A549 treated with AZD9567 at 1 μM for 4 hours (cell line): ENCODE results near the gene TTYH2. TPM values are rescaled to one million over a fixed set of nuclear protein-coding genes. Genes with fewer than 3 reads are reported as not detected.

Experiments
- total RNA-seq: library from RNA; stranded (reverse); fragments of 200-300 nt; extraction: Qiagen RNA extraction; gene quantifications from 5 replicates; pipeline ENCODE4 v1.2.3, GENCODE V29; 2022; ENCODE audit not compliant: insufficient read depth

TTYH2 gene, protein sequence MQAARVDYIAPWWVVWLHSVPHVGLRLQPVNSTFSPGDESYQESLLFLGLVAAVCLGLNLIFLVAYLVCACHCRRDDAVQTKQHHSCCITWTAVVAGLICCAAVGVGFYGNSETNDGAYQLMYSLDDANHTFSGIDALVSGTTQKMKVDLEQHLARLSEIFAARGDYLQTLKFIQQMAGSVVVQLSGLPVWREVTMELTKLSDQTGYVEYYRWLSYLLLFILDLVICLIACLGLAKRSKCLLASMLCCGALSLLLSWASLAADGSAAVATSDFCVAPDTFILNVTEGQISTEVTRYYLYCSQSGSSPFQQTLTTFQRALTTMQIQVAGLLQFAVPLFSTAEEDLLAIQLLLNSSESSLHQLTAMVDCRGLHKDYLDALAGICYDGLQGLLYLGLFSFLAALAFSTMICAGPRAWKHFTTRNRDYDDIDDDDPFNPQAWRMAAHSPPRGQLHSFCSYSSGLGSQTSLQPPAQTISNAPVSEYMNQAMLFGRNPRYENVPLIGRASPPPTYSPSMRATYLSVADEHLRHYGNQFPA
- 0.78 to 2.3 TPM (median 1.9 TPM) in 5 replicates for total RNA-seq

DNA sequence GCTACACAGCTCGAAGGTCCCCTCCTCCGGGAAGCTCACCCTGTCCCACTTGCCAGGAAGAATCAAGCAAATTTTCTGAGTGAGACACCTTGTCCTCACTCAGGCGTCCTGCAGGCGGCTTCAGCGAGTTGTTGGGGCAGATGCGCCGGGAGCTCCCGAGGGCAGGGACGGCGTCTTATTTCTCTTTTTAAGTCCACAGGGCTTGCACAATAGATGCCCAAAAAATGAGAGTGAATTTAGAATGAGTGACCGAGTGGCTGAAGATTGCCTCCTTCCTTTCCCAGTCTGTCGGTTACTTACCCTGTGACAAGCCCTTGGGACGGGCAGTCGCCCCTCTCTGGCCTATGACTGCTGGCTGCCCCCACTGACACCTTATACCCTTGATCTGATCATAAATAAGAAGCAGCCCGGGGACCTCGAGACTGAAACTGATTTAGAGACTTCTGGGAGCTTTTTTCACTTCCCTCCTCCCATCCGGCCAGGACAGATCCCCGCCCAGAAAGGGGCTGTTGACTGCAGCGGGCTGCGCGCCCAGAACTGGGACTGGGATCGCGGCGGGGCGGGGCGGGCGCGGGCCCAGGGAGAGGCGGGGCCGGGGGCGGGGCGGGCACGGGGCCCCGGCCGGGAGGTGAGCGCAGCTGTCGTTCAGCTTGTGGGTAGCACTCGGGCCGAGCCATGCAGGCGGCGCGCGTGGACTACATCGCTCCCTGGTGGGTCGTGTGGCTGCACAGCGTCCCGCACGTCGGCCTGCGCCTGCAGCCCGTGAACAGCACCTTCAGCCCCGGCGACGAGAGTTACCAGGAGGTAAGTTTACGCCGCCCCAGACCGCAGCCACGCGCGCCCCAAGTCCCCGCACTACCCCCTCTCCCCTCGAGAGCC lies at the start of gene TTYH2:
Gene TTYH2, plus strand, starts transcription at position 659 of the 879 bp plus-strand sequence. Its CDS starts 17 bp downstream, at position 676.

DNA sequence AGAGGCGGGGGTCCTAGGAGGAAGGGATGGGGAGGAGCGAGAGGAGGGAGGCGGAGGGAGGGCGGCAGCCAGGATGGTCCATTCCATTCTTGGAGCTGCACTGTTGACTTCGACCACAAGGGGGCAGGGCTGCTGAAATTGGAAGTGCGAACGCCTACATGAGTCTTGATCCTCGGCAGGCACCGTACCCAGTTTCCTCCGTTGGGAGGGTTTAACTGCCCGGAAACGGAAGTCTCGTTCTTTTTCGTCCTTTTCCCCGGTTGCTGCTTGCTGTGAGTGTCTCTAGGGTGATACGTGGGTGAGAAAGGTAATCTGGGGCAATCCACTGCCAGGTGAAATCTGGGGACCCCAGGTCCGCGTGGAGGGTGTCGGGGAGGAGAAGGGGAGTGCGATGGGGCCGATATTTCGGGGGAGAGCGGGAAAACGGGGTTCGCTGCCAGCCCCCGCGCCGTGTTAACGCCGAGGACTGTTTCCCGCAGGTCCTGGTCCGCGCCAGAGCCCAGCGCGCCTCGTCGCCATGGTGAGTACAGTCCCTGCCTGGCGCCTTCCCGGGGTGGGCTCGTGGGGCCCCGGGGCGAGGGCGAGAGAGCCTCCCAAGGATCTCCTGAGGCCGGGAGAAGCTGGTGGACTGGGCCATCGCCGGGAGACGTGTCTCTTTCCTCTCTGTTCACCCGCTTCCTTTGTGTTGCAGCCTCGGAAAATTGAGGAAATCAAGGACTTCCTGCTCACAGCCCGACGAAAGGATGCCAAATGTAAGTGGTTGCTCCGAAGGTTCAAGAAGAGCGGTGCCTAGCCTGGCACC lies 9.7 kb upstream of the TTYH2 start, which contains the start of gene RPL38:
Gene RPL38, plus strand, starts transcription at position 240 of the 802 bp plus-strand sequence. Its CDS starts 278 bp downstream, at position 518.

DNA sequence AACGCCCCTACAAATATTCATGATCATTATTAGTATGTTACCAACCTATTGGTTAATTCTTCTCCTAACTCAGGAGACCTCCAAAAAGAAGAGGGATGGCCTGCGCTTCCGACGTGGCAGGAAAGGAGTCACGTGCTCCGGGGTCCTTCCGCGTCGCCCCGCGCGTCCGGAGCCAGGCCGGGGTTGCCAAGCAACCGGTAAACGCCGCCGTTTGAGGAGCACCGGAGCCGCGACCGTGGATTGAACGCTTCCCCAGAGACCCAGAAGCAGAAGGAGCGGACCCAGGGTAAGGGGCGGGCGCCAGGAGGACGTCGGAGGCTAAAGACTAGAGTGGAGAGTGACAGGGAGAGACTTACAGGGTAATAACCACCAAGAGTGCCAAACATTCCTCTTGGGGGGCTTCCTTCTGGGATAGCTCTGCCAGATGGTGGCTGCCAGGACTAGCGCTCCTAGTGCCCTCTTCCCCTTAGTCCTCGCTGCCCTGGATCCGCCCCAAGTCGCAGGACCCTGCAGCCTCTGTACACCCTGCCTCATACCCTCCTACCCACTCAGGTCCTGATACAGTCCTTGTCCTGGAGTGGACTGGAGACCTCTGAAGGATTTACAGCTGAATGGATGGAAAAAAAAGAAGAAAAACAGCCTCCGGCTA lies 60.8 kb downstream of the TTYH2 start, which contains the start of gene DNAI2:
Gene DNAI2, plus strand, starts transcription at position 175 of the 649 bp plus-strand sequence. CDS start 7,584 bp downstream, outside the sequence.

Other genes starting within 250 kb of the TTYH2 start
- gene RPL38, start 9.9 kb upstream of the TTYH2 start, total RNA-seq: 2,702 to 4,782 TPM (median 2,898 TPM) in 5 replicates
- 0.05 TPM in 1 of 5 replicates, not detected in the others for gene DNAI2, start 60.7 kb downstream of the TTYH2 start, total RNA-seq
- 0.02 to 0.04 TPM in 2 of 5 replicates, not detected in the others for gene KIF19, start 112.7 kb downstream of the TTYH2 start, total RNA-seq
- 0.08 TPM in 1 of 5 replicates, not detected in the others for gene BTBD17, start 148.3 kb downstream of the TTYH2 start, total RNA-seq
- gene GPR142, start 153.9 kb downstream of the TTYH2 start, total RNA-seq: not detected in 5 replicates
- 30.9 to 57.7 TPM (median 51.7 TPM) in 5 replicates for gene GPRC5C, start 218.5 kb downstream of the TTYH2 start, total RNA-seq